Measurements from ENCODE around the gene FNTB.
A peak's percentile ranks its signal among the peaks of the same experiment; 100 is the strongest.
"Not testable (repeated sequence)": the region's sequence is repeated elsewhere in the genome, so short reads cannot be mapped to it uniquely, and the experiment has no call there.

Gene FNTB

DNA sequence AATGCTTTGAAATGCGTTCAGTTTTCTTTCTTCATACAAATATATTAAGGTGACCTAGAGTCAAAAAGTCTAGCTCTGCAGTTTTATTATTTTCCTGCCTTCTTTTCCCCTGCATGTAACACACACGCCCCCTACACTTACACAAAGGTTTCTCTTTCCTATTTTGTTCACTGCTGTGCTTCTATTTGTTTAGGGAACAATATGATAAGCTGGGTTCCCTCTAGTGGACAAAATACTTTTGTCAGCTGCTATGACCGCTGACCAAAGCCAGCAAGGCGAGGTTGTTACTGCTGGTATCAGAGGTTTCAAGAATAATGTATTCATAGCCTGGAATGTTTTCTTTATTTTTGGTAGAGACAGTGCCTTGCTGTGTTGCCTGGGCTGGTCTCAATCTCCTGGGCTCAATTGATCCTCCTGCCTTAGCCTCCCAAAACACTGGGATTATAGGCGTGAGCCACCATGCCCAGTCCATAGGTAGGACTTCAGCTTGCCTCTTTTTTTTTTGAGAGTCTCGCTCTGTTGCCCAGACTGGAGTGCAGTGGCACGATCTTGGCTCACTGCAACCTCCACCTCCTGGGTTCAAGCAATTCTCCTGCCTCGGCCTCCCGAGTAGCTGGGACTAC lies 33.4 kb downstream of the FNTB start:
- DNase-seq (ENCODE audit: low read depth), result peak; percentile 90

GRCh38 chr14:65024957-65025356 lies 38.3 kb downstream of the FNTB start:
- no peak for DNase-seq (ENCODE audit: low read depth)

DNA sequence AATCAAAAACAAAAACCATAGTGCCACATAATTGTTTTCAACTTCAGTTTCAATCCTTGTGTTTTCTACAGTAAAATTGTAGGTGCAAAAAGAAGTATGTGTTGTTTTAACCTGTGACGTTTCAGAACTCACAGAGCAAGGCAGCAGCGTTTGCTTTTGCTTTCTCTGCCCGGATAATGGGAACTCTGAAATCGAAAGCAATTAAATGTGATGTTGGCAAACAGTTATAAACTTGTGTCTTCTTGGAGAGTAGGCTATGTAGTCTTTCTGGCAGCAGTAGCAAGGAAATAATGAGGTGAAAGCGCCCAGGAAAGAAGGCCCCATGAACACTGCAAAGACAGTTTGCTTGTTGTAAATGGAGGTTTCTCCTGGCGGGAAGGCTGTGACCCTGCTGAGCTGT lies 39.1 kb downstream of the FNTB start:
- DNase-seq (ENCODE audit: low read depth), result no peak

DNA sequence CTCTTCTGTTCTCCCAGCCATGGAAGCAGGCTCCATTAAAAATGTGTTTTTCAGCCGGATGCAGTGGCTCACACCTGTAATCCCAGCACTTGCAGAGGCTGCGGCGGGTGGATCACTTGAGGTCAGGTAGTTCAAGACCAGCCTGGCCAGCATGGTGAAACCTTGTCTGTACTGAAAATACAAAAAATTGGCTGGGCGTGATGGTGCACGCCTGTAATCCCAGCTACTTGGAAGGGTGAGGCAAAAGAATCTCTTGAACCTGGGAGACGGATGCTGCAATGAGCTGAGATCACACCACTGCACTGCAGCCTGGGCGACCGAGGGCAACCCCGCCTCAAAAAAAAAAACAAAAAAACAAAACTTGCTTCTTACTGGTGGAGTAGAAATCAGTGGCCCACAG lies 39.8 kb downstream of the FNTB start:
- no peak for DNase-seq (ENCODE audit: low read depth)

GRCh38 chr14:65027127-65027799 lies 40.6 kb downstream of the FNTB start:
- no peak for DNase-seq (ENCODE audit: low read depth)

- DNase-seq (ENCODE audit: low read depth), result no peak
These were observed 42.2 kb downstream of the FNTB start for GRCh38 chr14:65028937-65029336.

DNA sequence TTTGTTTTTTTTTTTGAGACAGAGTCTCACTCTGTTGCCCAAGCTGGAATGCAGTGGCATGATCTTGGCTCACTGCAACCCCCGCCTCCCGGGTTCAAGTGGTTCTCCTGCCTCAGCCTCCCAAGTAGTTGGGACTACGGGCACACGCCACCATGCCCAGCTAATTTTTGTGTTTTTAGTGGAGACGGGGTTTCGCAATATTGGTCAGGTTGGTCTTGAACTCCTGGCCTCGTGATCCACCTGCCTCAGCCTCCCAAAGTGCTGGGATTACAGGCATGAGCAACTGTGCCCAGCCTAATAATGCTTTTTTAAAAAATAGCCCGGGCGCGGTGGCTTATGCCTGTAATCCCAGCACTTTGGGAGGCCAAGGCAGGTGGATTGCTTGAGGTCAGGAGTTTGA lies 44.6 kb downstream of the FNTB start:
- not testable (repeated sequence) for DNase-seq (ENCODE audit: low read depth)

GRCh38 chr14:65032319-65032718 lies 45.6 kb downstream of the FNTB start:
- DNase-seq (ENCODE audit: low read depth), result no peak

DNA sequence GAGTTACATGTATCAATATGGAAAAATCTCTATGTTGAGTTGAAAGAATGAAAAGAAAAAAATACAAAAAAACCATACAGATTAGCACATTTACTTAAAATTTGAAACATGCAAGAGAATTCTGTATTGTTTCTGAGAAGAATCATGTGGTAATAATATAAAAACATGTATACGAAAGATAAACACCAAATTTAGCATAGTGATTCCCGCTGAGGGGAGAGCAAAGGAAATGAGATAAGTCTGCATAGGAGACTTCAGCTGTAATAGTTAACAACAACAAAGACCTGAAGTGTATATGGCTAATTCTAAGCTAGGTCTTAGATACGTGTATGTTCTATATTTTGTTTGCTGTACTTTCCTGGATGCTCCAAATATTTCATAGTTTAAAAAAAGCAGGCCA lies 46.5 kb downstream of the FNTB start:
- DNase-seq (ENCODE audit: low read depth), result no peak

DNA sequence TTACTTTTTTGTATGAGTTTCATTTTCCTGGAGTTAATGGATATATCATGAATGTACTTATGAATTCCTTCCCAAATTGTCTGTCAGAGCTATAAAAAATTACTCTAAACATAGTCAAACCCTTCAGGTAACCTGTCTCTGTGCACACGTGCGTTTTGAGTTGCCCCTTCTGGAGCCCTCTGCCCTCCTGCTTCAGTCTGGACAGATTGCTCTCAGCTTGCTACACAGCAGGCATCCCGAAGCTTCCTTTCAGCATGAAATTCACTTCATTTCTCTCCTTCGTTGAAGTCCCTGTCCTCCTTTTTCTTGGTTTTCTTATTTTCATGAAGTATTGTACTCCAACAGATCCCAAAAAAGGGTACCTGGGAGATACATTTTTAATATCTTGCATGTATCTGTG lies 47.3 kb downstream of the FNTB start:
- DNase-seq (ENCODE audit: low read depth), result no peak

- no peak for DNase-seq (ENCODE audit: low read depth)
These were observed 48.4 kb downstream of the FNTB start for GRCh38 chr14:65035049-65035448.

DNA sequence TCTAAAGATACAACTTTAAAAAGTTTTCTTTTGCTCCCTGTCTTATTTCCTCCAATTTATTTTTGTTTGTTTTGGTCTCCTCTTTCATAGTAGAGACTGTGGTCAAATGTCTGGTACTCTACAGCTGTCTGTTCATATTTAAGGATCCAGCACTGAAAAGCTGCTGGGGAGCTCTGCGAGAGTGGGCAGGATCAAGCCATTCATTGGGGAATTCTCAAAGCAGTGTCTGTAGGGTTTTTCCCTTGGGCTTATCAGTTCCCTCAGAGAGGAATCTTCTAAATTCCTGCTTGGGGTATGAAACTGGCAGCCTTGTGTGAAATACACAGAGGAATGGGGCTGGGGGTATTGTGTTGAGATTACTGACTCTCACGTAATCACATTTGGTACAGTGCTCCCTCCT lies 52.3 kb downstream of the FNTB start:
- DNase-seq (ENCODE audit: low read depth), result no peak

GRCh38 chr14:65040666-65041433 lies 54.2 kb downstream of the FNTB start:
- peak; percentile 17 for DNase-seq (ENCODE audit: low read depth)

GRCh38 chr14:65041434-65041915 lies 54.8 kb downstream of the FNTB start:
- no peak for DNase-seq (ENCODE audit: low read depth)

DNA sequence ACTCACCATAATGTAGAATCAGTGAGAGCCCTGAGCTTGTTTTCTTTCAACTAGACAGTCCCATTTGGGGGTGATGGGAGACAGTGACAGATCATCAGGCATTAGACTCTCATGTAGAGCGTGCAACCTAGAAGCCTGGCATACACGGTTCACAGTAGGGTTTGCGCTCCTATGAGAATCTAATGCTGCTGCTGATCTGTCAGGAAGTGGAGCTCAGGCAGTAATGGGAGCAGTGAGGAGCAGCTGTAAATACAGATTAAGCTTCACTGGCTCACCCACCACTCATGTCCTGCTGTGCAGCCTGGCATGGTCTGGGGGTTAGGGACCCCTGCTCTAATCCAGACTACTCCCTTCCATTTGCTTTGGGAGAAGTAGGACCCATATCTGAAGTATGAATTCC lies 55.6 kb downstream of the FNTB start:
- DNase-seq (ENCODE audit: low read depth), result no peak

GRCh38 chr14:65042731-65043372 lies 56.2 kb downstream of the FNTB start:
- no peak for DNase-seq (ENCODE audit: low read depth)

GRCh38 chr14:65043893-65044595 lies 57.3 kb downstream of the FNTB start:
- DNase-seq (ENCODE audit: low read depth), result no peak

GRCh38 chr14:65044596-65044959 lies 57.9 kb downstream of the FNTB start:
- no peak for DNase-seq (ENCODE audit: low read depth)

DNA sequence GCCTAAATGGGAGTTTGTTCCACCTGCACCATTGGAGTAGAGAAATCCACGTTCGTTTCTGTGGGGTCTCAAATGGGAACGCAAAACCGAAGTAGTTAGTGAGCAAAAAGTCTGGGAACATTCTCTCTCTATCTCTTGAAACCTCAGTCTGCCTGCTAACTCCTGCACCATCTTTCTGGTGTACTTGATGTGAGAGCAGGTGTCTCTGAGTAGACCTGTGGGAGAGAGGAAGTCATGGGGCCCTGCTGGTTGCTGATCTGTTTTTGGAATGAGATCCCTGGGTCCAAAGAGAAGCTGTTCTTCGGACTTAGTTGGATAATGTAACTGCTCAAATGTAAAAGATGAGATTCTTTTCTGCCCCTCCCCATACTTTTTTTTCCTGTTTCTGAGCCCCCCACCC lies 58.3 kb downstream of the FNTB start:
- DNase-seq (ENCODE audit: low read depth), result no peak

DNA sequence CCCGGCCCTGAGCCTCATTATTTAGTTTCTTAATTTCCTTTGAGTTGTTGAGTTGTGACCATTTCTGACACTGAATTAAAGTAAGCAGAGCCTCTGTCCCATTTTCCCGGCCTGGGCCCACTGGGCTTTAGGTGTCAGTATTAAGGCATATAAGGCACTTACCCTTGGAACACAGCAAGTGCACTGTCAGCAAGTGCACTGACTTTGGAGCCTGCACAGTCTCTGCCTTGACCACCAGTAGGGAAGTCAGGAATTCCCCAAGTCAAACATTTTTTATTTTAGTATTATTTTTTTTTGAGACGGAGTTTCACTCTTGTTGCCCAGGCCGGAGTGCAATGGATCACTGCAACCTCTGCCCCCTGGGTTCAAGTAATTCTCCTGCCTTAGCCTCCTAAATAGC lies 59.0 kb downstream of the FNTB start:
- DNase-seq (ENCODE audit: low read depth), result no peak

DNA sequence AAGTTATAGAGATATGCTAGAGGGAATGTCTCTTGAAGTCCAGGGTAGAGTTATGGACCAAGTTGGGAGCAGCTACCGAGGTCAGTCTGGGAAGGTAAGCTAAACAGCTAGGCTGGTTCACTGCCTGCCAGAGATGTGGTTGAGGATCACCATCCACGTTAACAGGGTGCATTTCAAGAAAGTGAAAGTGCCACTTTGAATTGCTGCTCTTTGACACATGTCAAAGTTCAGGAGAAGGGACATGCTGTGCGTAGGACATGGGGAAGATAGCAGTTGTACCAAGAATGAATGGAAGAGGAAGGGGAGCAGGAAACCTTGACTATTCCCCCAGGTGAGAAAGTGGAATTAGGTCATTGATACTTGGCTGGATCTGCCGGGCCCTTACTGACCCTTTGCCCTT lies 66.1 kb downstream of the FNTB start:
- DNase-seq (ENCODE audit: low read depth), result no peak

DNA sequence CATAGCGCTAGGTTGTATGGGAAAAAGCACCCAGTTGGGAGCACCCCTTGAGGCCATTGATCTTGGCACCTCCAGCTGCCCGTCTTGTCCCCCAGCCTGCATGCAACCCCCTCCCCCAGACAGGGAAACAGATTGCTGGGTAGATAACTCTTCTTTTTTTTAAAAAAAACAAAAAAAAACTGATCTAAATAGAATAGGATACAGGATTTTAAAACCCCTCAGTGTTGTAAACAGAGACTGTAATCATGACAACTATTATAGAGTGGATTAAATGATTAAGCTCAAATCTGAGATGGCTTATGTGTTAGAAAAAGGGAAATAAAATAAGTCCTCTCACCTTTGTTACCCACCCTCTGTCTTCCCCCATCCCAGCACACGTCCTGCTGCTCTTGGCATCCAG lies 66.8 kb downstream of the FNTB start:
- no peak for DNase-seq (ENCODE audit: low read depth)
